Measurements from ENCODE around the gene MTNR1B. TPM values are rescaled to one million over a fixed set of nuclear protein-coding genes. Genes with fewer than 3 reads are reported as not detected.

MTNR1B gene
- total RNA-seq, 4 donors from 2014 or later: not detected

DNA sequence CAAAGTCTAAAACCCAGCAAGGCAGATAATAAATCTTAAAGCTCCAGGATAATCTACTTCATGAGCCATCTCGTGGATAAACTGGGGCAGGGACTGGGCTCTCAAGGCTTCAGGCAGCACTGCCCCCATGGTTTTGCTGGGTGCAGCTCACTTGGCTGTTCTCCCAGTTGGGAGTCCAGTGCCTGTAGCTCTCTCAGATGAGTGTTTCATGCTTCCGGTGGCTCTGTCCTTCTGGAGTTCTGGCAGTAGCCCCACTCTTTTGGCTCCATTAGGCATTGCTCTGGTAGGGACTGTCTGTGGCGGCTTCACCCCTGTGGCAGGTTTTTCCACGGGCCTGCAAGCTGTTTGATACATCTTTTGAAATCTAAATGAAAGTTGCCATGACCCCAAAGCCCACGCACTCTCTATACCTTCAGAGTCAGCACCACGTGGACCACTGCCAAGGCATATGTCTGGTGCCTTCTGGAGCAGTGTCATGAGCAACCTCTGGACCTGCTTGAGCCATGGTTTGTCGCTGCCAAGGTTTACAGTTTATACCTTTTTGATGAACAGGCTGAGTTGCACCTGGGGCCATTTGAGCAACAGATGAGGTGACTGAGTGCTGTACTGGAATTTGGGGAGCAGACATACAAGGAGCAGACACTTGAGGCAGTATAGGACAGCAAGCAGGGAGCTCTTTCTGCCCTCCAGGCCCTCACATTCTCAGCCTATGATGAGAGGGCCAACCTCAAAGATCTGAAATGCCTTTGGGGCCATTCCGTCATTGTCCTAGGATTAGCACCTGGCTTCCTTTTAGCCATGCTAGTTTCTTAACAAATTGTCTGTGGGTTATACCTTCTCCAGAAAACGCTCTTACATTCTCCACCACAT, 48.6 kb downstream of the MTNR1B start:
- TF ChIP-seq, protein P1, sequence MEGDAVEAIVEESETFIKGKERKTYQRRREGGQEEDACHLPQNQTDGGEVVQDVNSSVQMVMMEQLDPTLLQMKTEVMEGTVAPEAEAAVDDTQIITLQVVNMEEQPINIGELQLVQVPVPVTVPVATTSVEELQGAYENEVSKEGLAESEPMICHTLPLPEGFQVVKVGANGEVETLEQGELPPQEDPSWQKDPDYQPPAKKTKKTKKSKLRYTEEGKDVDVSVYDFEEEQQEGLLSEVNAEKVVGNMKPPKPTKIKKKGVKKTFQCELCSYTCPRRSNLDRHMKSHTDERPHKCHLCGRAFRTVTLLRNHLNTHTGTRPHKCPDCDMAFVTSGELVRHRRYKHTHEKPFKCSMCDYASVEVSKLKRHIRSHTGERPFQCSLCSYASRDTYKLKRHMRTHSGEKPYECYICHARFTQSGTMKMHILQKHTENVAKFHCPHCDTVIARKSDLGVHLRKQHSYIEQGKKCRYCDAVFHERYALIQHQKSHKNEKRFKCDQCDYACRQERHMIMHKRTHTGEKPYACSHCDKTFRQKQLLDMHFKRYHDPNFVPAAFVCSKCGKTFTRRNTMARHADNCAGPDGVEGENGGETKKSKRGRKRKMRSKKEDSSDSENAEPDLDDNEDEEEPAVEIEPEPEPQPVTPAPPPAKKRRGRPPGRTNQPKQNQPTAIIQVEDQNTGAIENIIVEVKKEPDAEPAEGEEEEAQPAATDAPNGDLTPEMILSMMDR (IDR thresholded peaks at IDR 0.05; ENCODE audit: low read depth): no peak

DNA sequence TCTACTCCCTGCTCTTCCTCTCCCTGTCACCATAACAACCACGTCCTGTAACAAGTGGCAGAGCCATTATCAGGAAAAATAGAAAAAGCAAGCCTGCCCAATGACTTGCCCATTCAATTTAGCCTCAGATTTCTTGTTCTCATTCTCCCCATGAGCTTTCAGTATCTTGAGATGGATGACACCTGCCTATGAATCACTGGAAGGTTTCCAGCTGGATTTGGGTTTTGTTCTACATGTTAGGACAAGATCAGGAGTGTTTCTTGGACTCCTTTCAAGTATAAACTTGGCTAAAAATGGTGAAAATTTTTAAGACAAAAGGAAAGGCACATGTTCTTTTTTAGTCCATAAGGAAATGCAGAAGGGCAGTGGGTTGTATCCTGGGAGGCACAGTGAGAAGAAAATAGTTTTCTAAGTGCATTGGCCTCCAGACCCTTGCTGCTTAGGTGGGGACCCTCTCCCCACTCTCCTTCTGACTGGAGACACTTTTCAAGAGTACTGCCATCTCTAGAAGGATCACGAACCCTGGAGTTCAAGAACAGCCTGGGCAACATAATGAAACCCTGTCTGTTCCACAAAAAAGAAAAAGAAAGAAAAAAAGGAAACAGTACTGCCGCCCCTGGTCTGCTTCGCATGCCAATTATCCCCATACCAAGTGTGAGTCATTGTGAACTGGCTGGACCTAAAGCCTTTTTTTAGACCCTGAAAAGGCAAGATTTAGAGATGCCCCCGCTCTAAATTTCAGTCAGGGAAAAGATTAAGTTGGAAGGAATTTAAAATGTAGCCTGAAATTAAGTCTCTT, 51.0 kb downstream of the MTNR1B start:
- TF ChIP-seq, protein P1 (IDR thresholded peaks at IDR 0.05; ENCODE audit: low read depth): no peak

DNA sequence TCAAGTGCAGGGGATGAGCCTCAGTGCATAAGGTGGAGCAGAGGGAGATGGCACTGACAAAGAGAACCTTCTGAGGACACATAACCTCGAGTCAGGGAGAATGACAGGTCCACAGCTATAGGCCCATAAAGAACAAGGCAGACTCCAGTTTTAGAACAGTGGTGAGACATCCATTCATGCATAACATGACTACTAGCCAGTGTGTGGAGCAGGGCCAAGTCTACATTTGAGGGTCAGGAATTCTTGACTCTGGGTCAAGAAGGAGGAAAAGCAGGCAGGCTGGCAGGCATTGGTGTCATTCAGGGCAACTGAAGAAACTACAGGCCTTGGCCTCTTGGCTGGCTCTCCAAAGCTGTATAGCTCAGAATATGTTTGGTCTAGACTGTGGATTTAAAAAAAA, 54.9 kb downstream of the MTNR1B start:
- TF ChIP-seq, protein P1 (IDR thresholded peaks at IDR 0.05; ENCODE audit: low read depth): no peak

DNA sequence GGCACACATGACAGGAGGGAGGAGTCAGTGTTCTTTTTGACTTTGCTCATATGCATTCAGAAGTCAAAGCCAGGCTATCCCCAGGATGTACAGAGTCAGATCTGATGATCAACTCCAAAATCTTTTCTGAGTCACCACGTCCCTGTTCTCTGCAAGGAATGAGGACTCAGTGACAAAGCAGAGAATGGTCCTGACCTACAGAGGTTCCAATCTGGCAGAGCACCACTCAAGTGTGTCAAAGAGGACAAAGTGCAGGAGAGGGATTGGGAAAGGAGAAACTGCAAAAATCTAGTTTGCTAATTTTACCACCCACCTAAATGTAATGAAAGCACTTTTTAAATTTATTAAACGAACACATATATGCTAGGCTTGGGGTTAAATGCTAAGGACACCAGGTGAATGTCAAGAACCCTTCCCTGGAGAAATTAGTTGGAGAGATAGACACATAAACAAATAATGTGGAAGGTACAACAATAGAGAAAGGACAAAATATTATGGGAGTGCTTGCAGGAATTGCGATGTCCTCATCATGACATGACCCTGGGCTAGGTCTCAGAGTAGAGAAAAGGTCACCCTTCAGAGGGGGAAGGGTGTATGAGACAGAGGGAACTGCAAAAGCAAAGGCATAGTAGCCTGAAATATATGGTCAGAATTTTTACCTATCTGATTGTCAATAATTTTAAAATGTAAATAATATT, 56.3 kb downstream of the MTNR1B start:
- TF ChIP-seq, protein P1 (IDR thresholded peaks at IDR 0.05; ENCODE audit: low read depth): no peak

DNA sequence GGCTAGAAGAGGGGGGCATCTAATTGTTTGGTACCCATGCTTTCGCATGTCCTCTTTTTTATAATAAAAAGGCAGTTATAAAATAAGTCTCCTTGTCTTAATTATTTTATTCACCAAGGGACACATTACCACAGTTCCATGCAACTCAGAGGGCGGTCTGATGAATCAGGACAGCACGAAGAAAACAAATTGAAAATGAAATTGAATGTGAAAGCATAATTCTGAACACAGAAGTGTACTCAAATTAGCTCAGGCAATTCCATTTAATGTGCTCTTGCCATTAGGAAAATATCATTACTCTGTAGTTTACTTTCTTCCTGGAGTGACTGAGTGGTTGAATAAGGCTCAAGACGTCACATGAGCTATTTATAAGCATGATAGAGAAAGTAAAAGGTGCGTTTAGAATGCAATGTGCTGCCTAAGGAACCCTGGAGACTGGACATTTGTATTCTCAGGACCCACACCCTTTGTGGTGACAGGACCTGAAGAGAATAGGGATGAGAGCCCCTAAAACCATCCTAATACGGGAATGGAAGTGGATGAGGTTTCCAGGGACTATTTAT, 59.6 kb downstream of the MTNR1B start:
- TF ChIP-seq, protein P1 (IDR thresholded peaks at IDR 0.05; ENCODE audit: low read depth): no peak

DNA sequence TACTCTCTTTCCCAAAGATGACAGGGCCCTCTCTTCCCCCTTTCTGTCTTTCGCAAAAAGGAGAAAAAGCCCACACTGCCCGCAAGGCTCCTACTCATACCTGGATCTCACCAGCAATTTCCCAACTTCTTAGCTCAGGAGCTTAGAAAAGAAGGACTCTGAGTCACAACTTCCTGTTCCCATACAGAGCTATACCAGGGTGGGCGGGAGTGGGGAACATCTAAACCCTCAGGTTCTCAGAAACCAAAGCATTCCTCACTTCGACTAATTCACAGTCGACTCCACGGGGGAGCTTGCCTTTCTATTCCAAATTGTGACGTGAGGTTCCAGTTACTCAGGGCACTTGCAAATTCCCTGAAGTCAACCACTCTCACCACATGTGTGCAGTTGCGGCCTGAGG, 61.9 kb downstream of the MTNR1B start:
- TF ChIP-seq, protein P1 (IDR thresholded peaks at IDR 0.05; ENCODE audit: low read depth): no peak

Small RNA genes within 50 kb of the gene (small RNA-seq; reads per million reads assigned to genes)
- gene SNRPGP16: not detected

Other genes with a start within 250 kb of the MTNR1B start
- gene SLC36A4, start 228.3 kb downstream of the MTNR1B start, total RNA-seq: 10 to 100 TPM; 17.5 to 51.5 (median 30.2) TPM

Measured in subcutaneous adipose tissue (tissue), 4 donors.